ENCODE data around the gene DUSP15. TPM values are rescaled to one million over a fixed set of nuclear protein-coding genes. Genes with fewer than 3 reads are reported as not detected.

DUSP15 gene
- polyA plus RNA-seq, 2 of the 4 experiments (the other 2 are of a cell fraction) = 0.53 to 1.3 TPM

DNA sequence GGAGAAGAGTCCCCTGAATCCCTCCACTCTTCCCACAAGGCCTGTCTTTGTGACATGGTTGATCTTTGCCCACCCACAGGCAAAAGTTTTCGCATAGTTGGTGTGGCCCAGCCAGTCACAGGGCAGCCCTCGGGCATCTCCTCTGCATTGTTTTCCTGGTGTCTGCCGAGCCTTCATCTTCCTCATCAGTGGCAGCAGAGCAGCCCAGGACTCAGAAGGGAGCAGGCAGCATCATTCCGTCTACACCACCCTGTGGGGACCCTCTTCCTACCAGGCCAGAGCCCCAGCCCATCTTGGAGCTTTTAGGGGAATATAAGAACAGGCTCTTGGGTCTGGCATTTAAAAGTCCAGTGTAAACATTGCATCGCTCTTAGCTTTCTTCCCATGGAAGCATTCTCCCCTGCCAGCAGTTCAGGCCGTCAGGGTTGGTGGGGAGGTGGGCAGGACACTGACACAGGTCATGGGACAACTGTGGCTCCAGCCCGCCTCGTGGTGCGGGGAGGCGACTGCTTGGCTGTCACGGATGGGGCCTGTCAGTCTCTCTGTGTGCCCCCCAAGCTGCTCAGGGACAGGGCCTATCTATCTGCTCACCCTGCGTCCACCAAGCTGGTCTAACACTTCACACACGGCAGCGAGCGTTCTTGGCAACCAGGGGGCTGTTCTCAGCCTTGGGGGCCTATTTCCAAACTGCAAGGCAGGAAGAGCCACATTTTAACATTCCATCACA, 43.3 kb upstream of the DUSP15 start:
- no peak for DNase-seq (ENCODE audit: low read depth in 1 of 2, low spot score in 1 of 2)
- ATAC-seq = no peak
- 79% methylated on average over 15 of the region's 15 CpGs for WGBS (ENCODE audit: missing lambda C conversion rate)
- H3K9me3 ChIP-seq = no peaks in the 10 kb centered on the region
- POLR2A ChIA-PET = no interaction called here
- H3K4me2 ChIP-seq = no peak overlapping the region
- TF ChIP-seq PHF8 (IDR thresholded peaks at IDR 0.05; ENCODE audit: borderline replicate concordance, low read depth) (no peak), CEBPB (IDR thresholded peaks at IDR 0.05) (no peak), BHLHE40 (IDR thresholded peaks at IDR 0.05; ENCODE audit: low read depth, low read length) (no peak), ELK1 (IDR thresholded peaks at IDR 0.05; ENCODE audit: low read depth, low read length) (no peak), JUNB (IDR thresholded peaks at IDR 0.05) (no peak), CHD4 (IDR thresholded peaks at IDR 0.05; ENCODE audit: borderline replicate concordance) (no peak), CHD2 (IDR thresholded peaks at IDR 0.05; ENCODE audit: low read length, partially characterized antibody) (no peak), CBX2 (IDR thresholded peaks at IDR 0.05; ENCODE audit: borderline replicate concordance, low read depth) (no peak), HOXA7 (CRISPR knock-in tag; IDR thresholded peaks at IDR 0.05) (no peak), TP53 (CRISPR knock-in tag; IDR thresholded peaks at IDR 0.05) (no peak)
- CTCF ChIA-PET = interaction anchor here (1.0 to 2.4 kb wide), 5 partner anchors 10 to 118 kb away, joined by 3 to 5 read pairs (median 5); no protein-coding TSS in a partner anchor
- H3K27ac ChIP-seq = no peak overlapping the region
- H3K4me3 ChIP-seq = no peak overlapping the region
- H3K4me1 ChIP-seq = no peaks in the 10 kb centered on the region
- FAIRE-seq = no peak

- ChIA-PET CTCF (interaction anchor here (0.8 to 1.0 kb wide), 5 partner anchors 11 to 182 kb away, joined by 3 to 5 read pairs (median 3); no protein-coding TSS in a partner anchor), POLR2A (no interaction called here)
- Histone ChIP-seq H3K4me1 (no peaks in the 10 kb centered on the region), H3K4me3 (no peak overlapping the region), H3K9me3 (no peaks in the 10 kb centered on the region), H3K4me2 (no peak overlapping the region), H3K27ac (no peak overlapping the region)
- WGBS (ENCODE audit: missing lambda C conversion rate) = 52% methylated on average over 4 of the region's 4 CpGs
- FAIRE-seq (no peak), DNase-seq (ENCODE audit: low read depth in 1 of 2, low spot score in 1 of 2) (no peak), ATAC-seq (no peak)
- TF ChIP-seq GATA3 (IDR thresholded peaks at IDR 0.05; ENCODE audit: borderline replicate concordance) (no peak), RARB (CRISPR knock-in tag; IDR thresholded peaks at IDR 0.05) (no peak), JUNB (IDR thresholded peaks at IDR 0.05) (no peak), TP53 (CRISPR knock-in tag; IDR thresholded peaks at IDR 0.05) (no peak), HDAC2 (IDR thresholded peaks at IDR 0.05) (no peak), SMC3 (IDR thresholded peaks at IDR 0.05) (no peak), EHF (CRISPR knock-in tag; IDR thresholded peaks at IDR 0.05) (no peak), HOXB13 (CRISPR knock-in tag; IDR thresholded peaks at IDR 0.05; ENCODE audit: low read depth) (no peak), ZFP36 (IDR thresholded peaks at IDR 0.05; ENCODE audit: borderline replicate concordance, partially characterized antibody) (no peak), CEBPB (IDR thresholded peaks at IDR 0.05) (no peak), RFX5 (IDR thresholded peaks at IDR 0.05) (no peak)
- TF ChIP-seq, protein P1, sequence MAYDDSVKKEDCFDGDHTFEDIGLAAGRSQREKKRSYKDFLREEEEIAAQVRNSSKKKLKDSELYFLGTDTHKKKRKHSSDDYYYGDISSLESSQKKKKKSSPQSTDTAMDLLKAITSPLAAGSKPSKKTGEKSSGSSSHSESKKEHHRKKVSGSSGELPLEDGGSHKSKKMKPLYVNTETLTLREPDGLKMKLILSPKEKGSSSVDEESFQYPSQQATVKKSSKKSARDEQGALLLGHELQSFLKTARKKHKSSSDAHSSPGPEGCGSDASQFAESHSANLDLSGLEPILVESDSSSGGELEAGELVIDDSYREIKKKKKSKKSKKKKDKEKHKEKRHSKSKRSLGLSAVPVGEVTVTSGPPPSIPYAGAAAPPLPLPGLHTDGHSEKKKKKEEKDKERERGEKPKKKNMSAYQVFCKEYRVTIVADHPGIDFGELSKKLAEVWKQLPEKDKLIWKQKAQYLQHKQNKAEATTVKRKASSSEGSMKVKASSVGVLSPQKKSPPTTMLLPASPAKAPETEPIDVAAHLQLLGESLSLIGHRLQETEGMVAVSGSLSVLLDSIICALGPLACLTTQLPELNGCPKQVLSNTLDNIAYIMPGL (CRISPR knock-in tag; IDR thresholded peaks at IDR 0.05; ENCODE audit: borderline replicate concordance) = no peak
Observed at GRCh38 chr20:31910071-31910803, 39.9 kb upstream of the DUSP15 start.
